ENCODE measurements around the gene INF2. TPM values are rescaled to one million over a fixed set of nuclear protein-coding genes. Genes with fewer than 3 reads are reported as not detected.

INF2 gene
- polyA plus RNA-seq, 1 donor from 2014 or later = 10.8 TPM

DNA sequence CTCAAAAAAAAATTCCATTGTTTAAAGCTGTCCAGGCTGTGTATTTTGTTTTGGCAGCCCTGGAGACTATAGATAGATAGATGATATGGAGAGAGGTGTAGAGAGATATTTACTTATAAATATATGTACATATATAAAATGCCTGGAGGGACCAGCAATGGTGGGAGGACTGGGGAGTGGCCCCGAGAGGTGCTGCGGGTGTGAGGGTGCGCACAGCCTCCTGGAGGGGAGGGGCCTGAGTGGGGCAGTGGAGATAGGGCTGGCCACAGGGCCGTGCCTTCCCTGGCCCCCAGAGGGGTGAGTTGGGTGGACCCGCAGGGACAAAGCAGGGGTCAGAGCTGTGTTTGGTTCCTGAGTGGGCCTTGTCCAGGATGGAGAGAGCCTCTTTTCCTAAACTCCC is 41.1 kb downstream of the INF2 start:
- Mint-ChIP-seq H3K4me1 (peaks cover 0 to 2% (median 0%) of the 10 kb centered on the region in 3 donors), H3K4me3 (no peak overlapping the region), H3K27me3 (peaks cover 6% of the 10 kb centered on the region), H3K9me3 (no peaks in the 10 kb centered on the region), H3K27ac (no peak overlapping the region), H3K36me3 (no peaks in the 10 kb centered on the region)

DNA sequence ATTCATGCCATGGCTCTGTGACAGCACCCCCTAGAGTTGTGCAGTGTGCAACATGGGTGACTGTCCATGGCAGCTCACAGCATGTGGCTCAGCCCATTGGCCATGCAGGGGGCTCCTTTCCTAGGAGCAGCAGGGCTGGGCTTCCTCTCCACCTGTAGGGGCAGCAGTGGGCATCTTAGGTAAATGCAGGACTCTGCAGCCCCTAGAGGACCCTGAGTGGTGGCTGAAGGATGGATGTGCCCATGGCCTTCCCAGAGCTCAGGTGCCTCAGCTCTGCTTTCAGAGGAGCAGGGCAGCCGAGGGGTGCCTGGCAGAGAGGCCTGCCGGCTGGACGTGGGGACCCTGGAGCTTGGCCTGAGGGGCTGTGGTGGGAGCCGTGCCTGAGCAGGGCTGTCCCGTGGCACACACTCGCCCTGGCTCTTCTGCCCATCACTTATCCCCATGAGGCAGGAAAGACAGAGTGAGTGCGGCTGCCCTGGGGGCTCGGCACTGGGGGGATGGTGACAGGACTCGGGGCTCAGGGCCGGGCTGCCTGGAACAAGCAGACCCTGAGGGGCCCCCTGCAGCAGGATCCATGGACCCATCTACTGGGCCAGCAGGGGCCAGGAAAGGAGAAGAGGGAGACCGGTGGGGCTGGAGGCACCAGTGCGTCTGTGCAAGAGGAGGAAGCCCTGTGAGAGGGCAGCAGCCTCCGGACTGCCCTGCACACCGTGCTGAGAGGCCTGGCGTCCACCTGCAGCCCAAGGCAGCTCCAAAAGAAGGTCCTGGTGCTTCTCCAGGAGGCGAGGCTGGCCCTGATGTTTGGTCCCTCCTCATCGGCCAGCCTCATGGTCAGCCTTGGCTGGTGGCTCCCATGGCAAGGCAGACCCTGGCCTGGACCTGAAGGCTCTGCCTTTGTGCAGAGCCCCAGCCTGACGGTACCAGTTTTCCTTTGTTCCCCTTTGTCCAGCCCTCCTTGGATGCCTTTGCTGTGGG is 42.2 kb downstream of the INF2 start:
- no peaks in the 10 kb centered on the region for H3K36me3 Mint-ChIP-seq
- no peak overlapping the region for H3K4me3 Mint-ChIP-seq
- no peaks in the 10 kb centered on the region for H3K9me3 Mint-ChIP-seq
- H3K27me3 Mint-ChIP-seq = peaks cover 6% of the 10 kb centered on the region
- peaks cover 0 to 2% (median 0%) of the 10 kb centered on the region in 3 donors for H3K4me1 Mint-ChIP-seq
- no peak overlapping the region for H3K27ac Mint-ChIP-seq

DNA sequence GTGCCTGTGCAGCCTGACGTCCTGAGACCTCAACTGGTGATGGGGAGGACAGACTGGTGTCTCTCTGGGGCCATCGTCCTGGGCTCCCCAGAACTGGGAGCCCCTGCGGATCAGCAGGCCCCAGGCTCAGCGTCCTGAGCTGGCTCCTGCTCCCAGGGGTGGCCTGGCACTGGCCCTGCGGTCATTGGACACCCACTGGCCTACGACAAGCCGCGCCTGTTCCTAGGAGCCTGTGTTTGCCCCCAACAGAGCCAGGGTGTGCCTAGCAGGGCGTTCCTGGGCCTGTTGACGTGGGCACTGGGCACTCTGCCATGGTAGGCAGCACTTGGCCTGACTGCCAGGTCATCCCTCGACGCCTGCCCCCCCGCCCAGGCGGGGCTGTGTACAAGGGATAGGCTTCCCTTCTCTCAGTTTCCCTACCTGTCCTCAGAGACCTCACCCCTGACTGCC is 43.0 kb downstream of the INF2 start:
- H3K27me3 Mint-ChIP-seq = peaks cover 4% of the 10 kb centered on the region
- no peak overlapping the region for H3K27ac Mint-ChIP-seq
- no peak overlapping the region for H3K4me3 Mint-ChIP-seq
- H3K4me1 Mint-ChIP-seq = peaks cover 0 to 2% (median 0%) of the 10 kb centered on the region in 3 donors
- H3K36me3 Mint-ChIP-seq = no peaks in the 10 kb centered on the region
- no peaks in the 10 kb centered on the region for H3K9me3 Mint-ChIP-seq

DNA sequence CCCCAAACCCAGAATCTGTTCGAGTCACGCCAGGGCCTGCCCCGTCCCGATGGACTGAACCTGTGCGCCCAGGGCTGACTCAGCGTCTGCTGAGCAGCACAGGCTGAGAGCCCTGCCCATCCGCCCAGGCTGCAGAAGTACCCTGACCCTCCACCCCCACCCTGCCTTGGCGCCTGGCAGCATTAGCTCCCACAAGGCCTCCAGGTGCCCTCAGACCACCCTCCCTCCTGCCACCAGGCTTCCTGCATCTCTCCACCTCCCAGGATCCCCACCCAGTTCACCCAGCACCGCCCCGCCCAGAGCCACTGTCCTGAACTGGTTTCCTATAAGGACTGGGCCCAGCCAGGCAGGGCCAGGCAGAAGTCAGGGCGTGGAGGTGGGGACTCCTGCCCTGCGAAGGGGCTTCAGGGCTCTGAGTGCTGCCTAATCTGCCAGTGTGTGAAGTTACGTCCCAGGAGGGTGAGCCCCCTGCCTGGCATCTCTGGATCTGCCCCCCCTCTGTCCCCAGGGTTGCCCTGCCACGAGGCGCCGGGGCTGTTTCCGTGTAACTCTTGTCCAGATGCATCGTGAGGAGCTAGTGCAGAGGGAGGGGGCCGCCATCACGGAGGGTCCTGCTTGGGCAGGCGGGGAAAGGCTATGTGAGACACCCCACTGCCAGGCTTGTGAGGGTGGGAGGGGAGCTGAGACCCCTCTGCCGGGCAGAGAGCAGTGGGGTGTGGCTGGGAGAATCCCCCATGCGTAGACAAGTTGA is 43.7 kb downstream of the INF2 start:
- Mint-ChIP-seq H3K36me3 (no peaks in the 10 kb centered on the region), H3K4me1 (no peaks in the 10 kb centered on the region), H3K4me3 (no peak overlapping the region), H3K27ac (no peak overlapping the region), H3K27me3 (peaks cover 2% of the 10 kb centered on the region), H3K9me3 (no peaks in the 10 kb centered on the region)

- Mint-ChIP-seq H3K4me1 (no peaks in the 10 kb centered on the region), H3K36me3 (no peaks in the 10 kb centered on the region), H3K27me3 (peaks cover 2% of the 10 kb centered on the region), H3K9me3 (no peaks in the 10 kb centered on the region), H3K4me3 (peak overlapping the region in 1 of 4 donors; percentile 12), H3K27ac (no peak overlapping the region)
These were observed 44.7 kb downstream of the INF2 start for GRCh38 chr14:104734051-104734587.

- Mint-ChIP-seq H3K27ac (no peak overlapping the region), H3K4me1 (no peaks in the 10 kb centered on the region), H3K9me3 (no peaks in the 10 kb centered on the region), H3K36me3 (no peaks in the 10 kb centered on the region), H3K4me3 (no peak overlapping the region), H3K27me3 (peaks cover 2% of the 10 kb centered on the region)
These were observed 45.2 kb downstream of the INF2 start for GRCh38 chr14:104734601-104734990.

- H3K27me3 Mint-ChIP-seq = peaks cover 2% of the 10 kb centered on the region
- H3K36me3 Mint-ChIP-seq = no peaks in the 10 kb centered on the region
- no peak overlapping the region for H3K4me3 Mint-ChIP-seq
- no peaks in the 10 kb centered on the region for H3K4me1 Mint-ChIP-seq
- H3K27ac Mint-ChIP-seq = no peak overlapping the region
- H3K9me3 Mint-ChIP-seq = no peaks in the 10 kb centered on the region
These were observed 45.8 kb downstream of the INF2 start for GRCh38 chr14:104734991-104735779.

GRCh38 chr14:104735830-104736642 is 46.6 kb downstream of the INF2 start:
- Mint-ChIP-seq H3K9me3 (no peaks in the 10 kb centered on the region), H3K4me1 (no peaks in the 10 kb centered on the region), H3K27ac (no peak overlapping the region), H3K4me3 (no peak overlapping the region), H3K36me3 (no peaks in the 10 kb centered on the region), H3K27me3 (peaks cover 2% of the 10 kb centered on the region)

DNA sequence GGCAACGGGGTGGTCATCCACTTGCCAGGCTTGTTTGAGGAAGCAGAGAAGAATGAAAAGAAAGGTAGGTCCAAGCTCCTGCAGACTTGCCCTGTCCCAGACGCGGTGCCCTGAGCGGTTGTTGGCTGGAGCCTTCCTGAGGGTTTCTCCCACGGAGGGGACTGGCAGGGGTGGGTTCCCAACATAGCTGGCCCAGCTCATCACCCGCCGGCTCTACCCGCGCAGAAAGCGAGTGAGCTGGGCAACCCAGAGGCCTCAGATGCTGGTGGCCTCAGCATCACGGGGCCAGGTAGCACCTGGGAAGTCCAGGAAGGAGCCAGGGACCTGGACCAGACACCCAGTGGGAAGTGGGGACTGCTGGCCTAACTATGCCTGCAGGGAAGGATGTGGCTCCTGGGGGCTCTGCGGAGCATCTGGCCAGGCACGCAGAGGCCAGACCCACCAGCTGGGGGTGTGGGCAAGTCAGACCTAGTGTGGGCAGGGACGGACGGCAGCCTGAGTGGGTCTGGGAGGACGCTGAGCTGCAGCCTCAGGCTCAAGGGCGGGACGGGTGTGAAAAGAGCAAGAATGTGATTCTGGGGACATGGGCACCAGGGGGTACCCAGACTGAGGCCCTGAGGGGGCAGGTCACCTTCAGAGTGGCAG is 49.1 kb downstream of the INF2 start:
- H3K4me1 Mint-ChIP-seq = no peaks in the 10 kb centered on the region
- no peak overlapping the region for H3K4me3 Mint-ChIP-seq
- no peaks in the 10 kb centered on the region for H3K9me3 Mint-ChIP-seq
- H3K27ac Mint-ChIP-seq = peak overlapping the region in 1 of 3 donors; percentile 23
- no peaks in the 10 kb centered on the region for H3K36me3 Mint-ChIP-seq
- H3K27me3 Mint-ChIP-seq = peaks cover 2% of the 10 kb centered on the region

DNA sequence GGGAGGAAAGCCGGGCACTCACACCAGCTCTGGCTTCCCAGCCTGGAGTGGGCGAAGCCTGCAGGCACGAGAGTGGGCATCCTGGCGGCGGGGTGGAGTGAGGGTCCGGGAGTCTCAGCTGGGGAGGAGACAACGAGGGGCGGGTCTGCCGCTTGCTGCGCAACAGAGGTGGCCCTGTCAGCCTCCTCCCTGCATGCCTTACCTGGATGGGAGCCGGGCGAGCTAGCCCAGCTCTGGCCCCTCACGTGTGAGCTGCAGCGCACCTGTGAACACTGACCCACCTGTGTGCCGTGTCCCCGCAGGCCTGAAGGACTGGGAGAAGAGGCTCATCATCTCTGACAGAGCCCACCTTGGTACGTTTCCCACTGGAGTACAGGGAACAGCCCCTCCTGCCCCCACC is 49.6 kb downstream of the INF2 start:
- Mint-ChIP-seq H3K27me3 (peaks cover 2% of the 10 kb centered on the region), H3K9me3 (no peaks in the 10 kb centered on the region), H3K4me3 (no peak overlapping the region), H3K27ac (no peak overlapping the region), H3K4me1 (no peaks in the 10 kb centered on the region), H3K36me3 (no peaks in the 10 kb centered on the region)

GRCh38 chr14:104739546-104740516 is 50.4 kb downstream of the INF2 start:
- Mint-ChIP-seq H3K9me3 (no peaks in the 10 kb centered on the region), H3K4me3 (peak overlapping the region in 1 of 4 donors; percentile 0), H3K27me3 (peaks cover 2% of the 10 kb centered on the region), H3K36me3 (no peaks in the 10 kb centered on the region), H3K4me1 (no peaks in the 10 kb centered on the region), H3K27ac (no peak overlapping the region)

GRCh38 chr14:104741108-104741802 is 51.8 kb downstream of the INF2 start:
- peaks cover 0 to 2% (median 0%) of the 10 kb centered on the region in 3 donors for H3K4me1 Mint-ChIP-seq
- H3K27me3 Mint-ChIP-seq = peaks cover 2% of the 10 kb centered on the region
- no peaks in the 10 kb centered on the region for H3K9me3 Mint-ChIP-seq
- H3K4me3 Mint-ChIP-seq = no peak overlapping the region
- no peaks in the 10 kb centered on the region for H3K36me3 Mint-ChIP-seq
- no peak overlapping the region for H3K27ac Mint-ChIP-seq
